GM12878 (cell line): ENCODE data around the gene MVP. TPM values are rescaled to one million over a fixed set of nuclear protein-coding genes. Genes with fewer than 3 reads are reported as not detected.

Source experiments
- ATAC-seq: fragments of 200-7000 bp; cut with Tn5 transposase; 3 replicates; pipeline ENCODE4 v1.9.1; 2020; ENCODE audit warnings: mild to moderate bottlenecking, moderate library complexity
- BruUV-seq: library from RNA; stranded (reverse); fragments of 400-500 nt; replicated peaks from 2 replicates; lab custom pipeline; 2021; lab: Mats Ljungman, UMichigan
- CTCF ChIA-PET: fragments of 300-600 bp; sonication (Branson Sonifier 250); formaldehyde crosslinking; extraction: SDS; loops from one replicate; lab custom pipeline; 2021; ENCODE audit warnings: inconsistent platforms; lab: Yijun Ruan, JAX
- POLR2A ChIA-PET: fragments of 350-600 bp; formaldehyde crosslinking; extraction: SDS; loops from one replicate; lab custom pipeline; 2021; ENCODE audit warnings: inconsistent platforms; lab: Charles Lee
- RAD21 ChIA-PET: fragments of 300-600 bp; sonication (Branson Sonifier 250); formaldehyde crosslinking; loops from one replicate; lab custom pipeline; 2023; ENCODE audit warnings: antibody characterized with exemption; ENCODE audit not compliant: unreplicated experiment; lab: Charles Lee
- SMC1A ChIA-PET: fragments of 300-600 bp; sonication (Branson Sonifier 250); formaldehyde crosslinking; loops from one replicate; lab custom pipeline; 2023; ENCODE audit not compliant: unreplicated experiment, uncharacterized antibody; lab: Charles Lee
- DNase-seq: peaks from one replicate; pipeline ENCODE4 v3.0.0-alpha.2; 2011; ENCODE audit warnings: low read depth, low spot score
- FAIRE-seq: peaks from 3 replicates; lab custom pipeline; 2011; peaks lifted over from hg19 to GRCh38; lab: Jason Lieb, UNC
- H2AFZ ChIP-seq: 2 replicates; pipeline ENCODE4 v1.6.0; 2011; ENCODE audit warnings: low read depth, low read length, control low read depth; ENCODE audit not compliant: control insufficient read depth
- H3K27ac ChIP-seq: 2 replicates; pipeline ENCODE4 v1.5.1; 2011; ENCODE audit warnings: control low read depth; ENCODE audit not compliant: control insufficient read depth, insufficient read depth
- H3K27me3 ChIP-seq, 2 experiments: replicated peaks in 1 of 2; 2 replicates each; pipeline versions ENCODE4 v1.6.0 to v1.6.1; 2011; ENCODE audit warnings: low read length in 1 of 2; ENCODE audit not compliant: control insufficient read depth in 2 of 2, insufficient read depth in 2 of 2
- H3K36me3 ChIP-seq, 2 experiments: 2 replicates each; pipeline ENCODE4 v1.5.1; 2011; ENCODE audit warnings: low read length in 1 of 2; ENCODE audit not compliant: control insufficient read depth in 2 of 2, insufficient read depth in 2 of 2
- H3K4me1 ChIP-seq: 2 replicates; pipeline ENCODE4 v1.6.1; 2011; ENCODE audit warnings: mild to moderate bottlenecking, low read length, moderate library complexity, mixed read lengths; ENCODE audit not compliant: control insufficient read depth, insufficient read depth
- H3K4me2 ChIP-seq: 2 replicates; pipeline ENCODE4 v1.6.0; 2011; ENCODE audit warnings: control low read depth; ENCODE audit not compliant: control insufficient read depth, insufficient read depth
- H3K4me3 ChIP-seq: fragments of 200-600 bp; sonication (generic); 2 replicates; pipeline ENCODE4 v1.5.1; 2016
- H3K79me2 ChIP-seq: 2 replicates; pipeline ENCODE4 v1.6.0; 2011; ENCODE audit warnings: low read length; ENCODE audit not compliant: control insufficient read depth, insufficient read depth
- H3K9ac ChIP-seq: 2 replicates; pipeline ENCODE4 v1.8.0; 2011; ENCODE audit warnings: low read length, control low read depth, mixed read lengths; ENCODE audit not compliant: control insufficient read depth, insufficient read depth
- H3K9me3 ChIP-seq: replicated peaks from 3 replicates; pipeline ENCODE4 v1.5.1; 2011; ENCODE audit warnings: mild to moderate bottlenecking, low read length; ENCODE audit not compliant: control insufficient read depth, insufficient read depth
- H4K20me1 ChIP-seq: 2 replicates; pipeline ENCODE4 v1.6.0; 2011; ENCODE audit not compliant: control insufficient read depth, insufficient read depth
- EP300 ChIP-seq, 2 experiments: fragments of 150-350 bp in 1 of 2; IDR thresholded peaks; 2 replicates each; pipeline ENCODE4 v1.6.1; 2011 to 2012; ENCODE audit warnings: low read depth in 2 of 2, low read length in 2 of 2, borderline replicate concordance in 1 of 2, improper control_type of control experiment in 1 of 2, inconsistent platforms in 1 of 2; ENCODE audit not compliant: control insufficient read depth in 1 of 2
- KAT2A ChIP-seq: conservative IDR thresholded peaks from 2 replicates; pipeline ENCODE4 v1.6.1; 2011; ENCODE audit warnings: low read depth, low read length; ENCODE audit not compliant: control insufficient read depth
- MAX ChIP-seq: IDR thresholded peaks from 2 replicates; pipeline ENCODE4 v1.6.1; 2012; ENCODE audit warnings: low read depth, low read length, improper control_type of control experiment
- MEF2A ChIP-seq: IDR thresholded peaks from 2 replicates; pipeline ENCODE4 v1.6.1; 2011; ENCODE audit warnings: low read depth, mild to moderate bottlenecking, low read length, moderate library complexity; ENCODE audit not compliant: insufficient read depth
- POLR2A ChIP-seq: IDR thresholded peaks from 2 replicates; pipeline ENCODE4 v1.6.1; 2011; ENCODE audit warnings: low read depth, mild to moderate bottlenecking, low read length
- POLR2AphosphoS5 ChIP-seq: IDR thresholded peaks from 2 replicates; pipeline ENCODE4 v1.6.1; 2011; ENCODE audit warnings: mild to moderate bottlenecking, low read length, inconsistent platforms
- RELA ChIP-seq: fragments of 450-650 bp; IDR thresholded peaks from 2 replicates; pipeline ENCODE4 v1.8.0; 2014; ENCODE audit warnings: borderline replicate concordance; ENCODE audit not compliant: partially characterized antibody
- SMAD1 ChIP-seq: fragments of 450-650 bp; IDR thresholded peaks from 2 replicates; pipeline ENCODE4 v1.6.1; 2018; ENCODE audit warnings: mild to moderate bottlenecking, low read depth; ENCODE audit not compliant: partially characterized antibody
- STAT1 ChIP-seq: fragments of 450-650 bp; conservative IDR thresholded peaks from 2 replicates; pipeline ENCODE4 v1.6.1; 2014; ENCODE audit warnings: antibody characterized with exemption, mild to moderate bottlenecking
- WGBS: methylation state at CpG from one replicate; pipeline ENCODE4 v1.1.6; 2016; ENCODE audit warnings: low lambda C conversion rate; ENCODE audit not compliant: insufficient replicate concordance, insufficient coverage; ENCODE audit errors: missing lambda C conversion rate; 5-methylcytosine and 5-hydroxymethylcytosine counted together
- in situ Hi-C: fragments of 300-500 bp; cut with MboI; formaldehyde crosslinking; loops from 9 replicates; pipeline ENCODE4 v1.14.3; 2018; ENCODE audit warnings: mixed read lengths
- intact Hi-C: fragments of 100-400 bp; cut with micrococcal nuclease; formaldehyde crosslinking; loops from one replicate; pipeline ENCODE4 v1.14.2; 2022; ENCODE audit not compliant: unreplicated experiment
- polyA plus RNA-seq, 11 experiments: library from polyadenylated mRNA; depleted of rRNA in 4 of 11; unstranded in 6 of 11; stranded (reverse) in 5 of 11; fragments of >200 nt; fragmentation: Nextera tagmentation in 4 of 11; fragmentation: Illumina TruSeq in 1 of 11; extraction: Ambion mirVana in 4 of 11; extraction: Trizol in 1 of 11; gene quantifications; 1 replicate in 1 of 11; 2 replicates in 10 of 11; pipeline versions ENCODE4 v1.2.1 to v1.2.3, GENCODE V29; 2011 to 2016; ENCODE audit warnings: inconsistent platforms in 2 of 11, missing spikeins in 2 of 11, low read depth in 1 of 11
- total RNA-seq, 4 experiments: library from RNA; depleted of rRNA in 3 of 4; stranded (reverse); fragments of >200 nt in 3 of 4; fragmentation: Illumina TruSeq in 1 of 4; extraction: Trizol in 1 of 4; gene quantifications; 2 replicates each; pipeline versions ENCODE4 v1.2.1 to v1.2.3, GENCODE V29; 2013 to 2021
- TF ChIP-seq, protein P1 (sequence below): fragments of 450-650 bp; IDR thresholded peaks from 2 replicates; pipeline ENCODE4 v1.6.1; 2017; ENCODE audit warnings: mild to moderate bottlenecking, moderate library complexity

Gene MVP
- total and polyA plus RNA-seq, 10 of the 15 experiments (the other 5 are each of a cell fraction or from before 2014, with no cell fraction given) = 0.98 to 74.2 (median 54.7) TPM

- ATAC-seq = no peak
- RAD21 ChIA-PET = no interaction called here
- DNase-seq = no peak
- TF ChIP-seq MEF2A = no peak
- TF ChIP-seq POLR2A = 0 out of 2 replicates have a peak, but pooled peaks have one; percentile 20
- no peak for TF ChIP-seq KAT2A
- no peak for TF ChIP-seq MAX
- no peak overlapping the region for H3K27ac ChIP-seq
- H3K27me3 ChIP-seq = no peaks in the 10 kb centered on the region
- BruUV-seq = no TSS peak
- no peaks in the 10 kb centered on the region for H3K9me3 ChIP-seq
- no peak overlapping the region for H3K9ac ChIP-seq
- H3K79me2 ChIP-seq = no peaks in the 10 kb centered on the region
- no peak overlapping the region for H3K4me2 ChIP-seq
- FAIRE-seq = no peak
- no peaks in the 10 kb centered on the region for H3K4me1 ChIP-seq
- in situ Hi-C loops (no loop called here), intact Hi-C loops (no loop called here)
- POLR2A ChIA-PET = interaction anchor here (0.7 kb wide), 2 partner anchors 145 to 184 kb away, joined by 3 to 4 read pairs; no protein-coding TSS in a partner anchor
- SMC1A ChIA-PET = interaction anchor here (1.1 kb wide), 1 partner anchor 32 kb away, joined by 3 read pairs; no protein-coding TSS in a partner anchor
- CTCF ChIA-PET = interaction anchor here (0.9 kb wide), 1 partner anchor 12 kb away, joined by 4 read pairs; no protein-coding TSS in a partner anchor
- no peak overlapping the region for H2AFZ ChIP-seq
- no peaks in the 10 kb centered on the region for H4K20me1 ChIP-seq
- H3K36me3 ChIP-seq = peaks cover 13 to 15% of the 10 kb centered on the region in 2 experiments; a peak in 3 of 4 replicates
- no peak overlapping the region for H3K4me3 ChIP-seq
- 98% methylated on average over 15 of the region's 15 CpGs for whole genome bisulfite sequencing
Measured at GRCh38 chr16:29836623-29837022, 16.4 kb downstream of the MVP start.

DNA sequence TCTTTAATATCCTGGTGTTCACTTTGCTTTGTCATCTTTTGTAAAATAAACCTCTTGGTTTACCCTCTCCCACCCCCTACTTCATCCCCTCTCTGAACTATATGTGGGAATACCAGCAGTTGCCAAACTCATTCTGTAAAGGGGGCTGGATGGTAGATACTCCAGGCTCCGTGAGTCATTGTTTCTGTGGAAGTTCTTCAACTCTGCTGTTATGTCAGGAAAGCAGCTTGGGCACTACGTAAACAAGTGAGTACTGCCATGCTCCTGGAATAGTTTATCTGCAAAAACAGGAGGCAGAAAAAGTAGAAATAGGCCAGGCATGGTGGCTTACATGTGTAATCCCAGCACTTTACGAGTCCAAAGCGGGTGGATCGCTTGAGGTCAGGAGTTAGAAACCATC lies 17.6 kb downstream of the MVP start:
- H3K79me2 ChIP-seq = no peaks in the 10 kb centered on the region
- H3K36me3 ChIP-seq = peaks cover 13 to 15% of the 10 kb centered on the region in 2 experiments; a peak in 3 of 4 replicates
- no peaks in the 10 kb centered on the region for H3K27me3 ChIP-seq
- FAIRE-seq (no peak), ATAC-seq (no peak), DNase-seq (no peak)
- H3K4me3 ChIP-seq = no peak overlapping the region
- H4K20me1 ChIP-seq = no peaks in the 10 kb centered on the region
- H2AFZ ChIP-seq = no peak overlapping the region
- ChIA-PET RAD21 (no interaction called here), POLR2A (interaction anchor here (0.6 kb wide), 1 partner anchor 115 kb away, joined by 4 read pairs; no protein-coding TSS in a partner anchor), CTCF (no interaction called here), SMC1A (no interaction called here)
- no peak overlapping the region for H3K4me2 ChIP-seq
- BruUV-seq = no TSS peak
- no peaks in the 10 kb centered on the region for H3K4me1 ChIP-seq
- no peak overlapping the region for H3K9ac ChIP-seq
- no peaks in the 10 kb centered on the region for H3K9me3 ChIP-seq
- intact Hi-C loops = no loop called here
- in situ Hi-C loops = no loop called here
- 100% methylated on average over 5 of the region's 5 CpGs for WGBS
- H3K27ac ChIP-seq = no peak overlapping the region
- TF ChIP-seq STAT1 (no peak), POLR2AphosphoS5 (no peak), SMAD1 (no peak), EP300 (IDR thresholded peaks at IDR 0.05; ENCODE audit: borderline replicate concordance in 1 of 2, control insufficient read depth in 1 of 2, low read depth in 2 of 2, low read length in 2 of 2) (no peak), RELA (no peak)
- TF ChIP-seq, protein P1, sequence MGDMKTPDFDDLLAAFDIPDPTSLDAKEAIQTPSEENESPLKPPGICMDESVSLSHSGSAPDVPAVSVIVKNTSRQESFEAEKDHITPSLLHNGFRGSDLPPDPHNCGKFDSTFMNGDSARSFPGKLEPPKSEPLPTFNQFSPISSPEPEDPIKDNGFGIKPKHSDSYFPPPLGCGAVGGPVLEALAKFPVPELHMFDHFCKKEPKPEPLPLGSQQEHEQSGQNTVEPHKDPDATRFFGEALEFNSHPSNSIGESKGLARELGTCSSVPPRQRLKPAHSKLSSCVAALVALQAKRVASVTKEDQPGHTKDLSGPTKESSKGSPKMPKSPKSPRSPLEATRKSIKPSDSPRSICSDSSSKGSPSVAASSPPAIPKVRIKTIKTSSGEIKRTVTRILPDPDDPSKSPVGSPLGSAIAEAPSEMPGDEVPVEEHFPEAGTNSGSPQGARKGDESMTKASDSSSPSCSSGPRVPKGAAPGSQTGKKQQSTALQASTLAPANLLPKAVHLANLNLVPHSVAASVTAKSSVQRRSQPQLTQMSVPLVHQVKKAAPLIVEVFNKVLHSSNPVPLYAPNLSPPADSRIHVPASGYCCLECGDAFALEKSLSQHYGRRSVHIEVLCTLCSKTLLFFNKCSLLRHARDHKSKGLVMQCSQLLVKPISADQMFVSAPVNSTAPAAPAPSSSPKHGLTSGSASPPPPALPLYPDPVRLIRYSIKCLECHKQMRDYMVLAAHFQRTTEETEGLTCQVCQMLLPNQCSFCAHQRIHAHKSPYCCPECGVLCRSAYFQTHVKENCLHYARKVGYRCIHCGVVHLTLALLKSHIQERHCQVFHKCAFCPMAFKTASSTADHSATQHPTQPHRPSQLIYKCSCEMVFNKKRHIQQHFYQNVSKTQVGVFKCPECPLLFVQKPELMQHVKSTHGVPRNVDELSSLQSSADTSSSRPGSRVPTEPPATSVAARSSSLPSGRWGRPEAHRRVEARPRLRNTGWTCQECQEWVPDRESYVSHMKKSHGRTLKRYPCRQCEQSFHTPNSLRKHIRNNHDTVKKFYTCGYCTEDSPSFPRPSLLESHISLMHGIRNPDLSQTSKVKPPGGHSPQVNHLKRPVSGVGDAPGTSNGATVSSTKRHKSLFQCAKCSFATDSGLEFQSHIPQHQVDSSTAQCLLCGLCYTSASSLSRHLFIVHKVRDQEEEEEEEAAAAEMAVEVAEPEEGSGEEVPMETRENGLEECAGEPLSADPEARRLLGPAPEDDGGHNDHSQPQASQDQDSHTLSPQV = no peak
